HCT116 (cell line): Measurements from ENCODE around the gene ZC3H13. TPM values are rescaled to one million over a fixed set of nuclear protein-coding genes. Genes with fewer than 3 reads are reported as not detected.

ENCODE experiments used
- ATAC-seq: fragments of 200-7000 bp; cut with Tn5 transposase; 2 replicates; pipeline ENCODE4 v1.9.1; 2020; ENCODE audit warnings: mild to moderate bottlenecking, moderate library complexity
- BruUV-seq: library from RNA; stranded (reverse); fragments of 400-500 nt; replicated peaks from 2 replicates; lab custom pipeline; 2021; lab: Mats Ljungman, UMichigan
- CTCF ChIA-PET: fragments of 300-600 bp; sonication (Branson Sonifier 250); formaldehyde crosslinking; loops from one replicate; lab custom pipeline; 2021; ENCODE audit warnings: antibody characterized with exemption; lab: Charles Lee
- POLR2A ChIA-PET: fragments of 300-600, 350-600 bp; sonication (Branson Sonifier 250); formaldehyde crosslinking; loops from one replicate; lab custom pipeline; 2021; ENCODE audit warnings: antibody characterized with exemption; lab: Charles Lee
- RAD21 ChIA-PET, 2 experiments: fragments of 300-600 bp; sonication (Branson Sonifier 250); formaldehyde crosslinking; loops; one replicate each; lab custom pipeline; 2023; ENCODE audit warnings: low total read pairs in 2 of 2; ENCODE audit not compliant: uncharacterized antibody in 2 of 2, unreplicated experiment in 2 of 2, low non-redundant PET in 1 of 2; lab: Charles Lee
- DNase-seq: peaks from one replicate; pipeline ENCODE4 v3.0.0-alpha.2; 2010; ENCODE audit warnings: low read depth, low spot score
- H2AFZ ChIP-seq: fragments of 200-600 bp; shearing (Covaris generic), sonication (generic); 2 replicates; pipeline ENCODE4 v1.6.1; 2017; ENCODE audit warnings: low read depth, mixed run types, mixed read lengths, antibody characterized with exemption, low read length; ENCODE audit not compliant: poor library complexity, severe bottlenecking
- H3K27ac ChIP-seq: 2 replicates; pipeline ENCODE4 v1.5.1; 2012; ENCODE audit warnings: low read depth, low read length
- H3K27me3 ChIP-seq: fragments of 200-600 bp; sonication (generic); 2 replicates; pipeline ENCODE4 v1.6.1; 2016; ENCODE audit warnings: mixed run types, low read length, mixed read lengths; ENCODE audit not compliant: insufficient read depth
- H3K36me3 ChIP-seq, 2 experiments: fragments of 200-500 bp in 1 of 2; fragments of 200-600 bp in 1 of 2; sonication (Bioruptor generic) in 1 of 2; sonication (generic) in 1 of 2; 2 replicates each; pipeline versions ENCODE4 v1.5.1 to v1.6.1; 2014 to 2016; ENCODE audit warnings: low read length in 2 of 2, inconsistent platforms in 1 of 2, mixed read lengths in 1 of 2, mixed run types in 1 of 2; ENCODE audit not compliant: insufficient read depth in 2 of 2, control insufficient read depth in 1 of 2
- H3K4me1 ChIP-seq, 2 experiments: fragments of 200-600 bp in 1 of 2; sonication (generic) in 1 of 2; 2 replicates each; pipeline versions ENCODE4 v1.5.1 to v1.6.1; 2012 to 2017; ENCODE audit warnings: low read length in 2 of 2, inconsistent platforms in 1 of 2, mild to moderate bottlenecking in 1 of 2, mixed read lengths in 1 of 2, mixed run types in 1 of 2, moderate library complexity in 1 of 2; ENCODE audit not compliant: insufficient read depth in 2 of 2, control insufficient read depth in 1 of 2
- H3K4me2 ChIP-seq: fragments of 200-600 bp; sonication (generic); 2 replicates; pipeline ENCODE4 v1.6.1; 2017; ENCODE audit warnings: mixed run types, low read length, mixed read lengths
- H3K4me3 ChIP-seq, 2 experiments: fragments of 200-600 bp in 1 of 2; sonication (generic) in 1 of 2; replicated peaks in 1 of 2; 2 replicates each; pipeline ENCODE4 v1.5.1; 2011 to 2016; ENCODE audit warnings: low read length in 2 of 2, control low read depth in 1 of 2, low read depth in 1 of 2, mild to moderate bottlenecking in 1 of 2, mixed read lengths in 1 of 2, mixed run types in 1 of 2
- H3K79me2 ChIP-seq: fragments of 200-600 bp; sonication (generic); 2 replicates; pipeline ENCODE4 v1.6.1; 2017; ENCODE audit warnings: mild to moderate bottlenecking, mixed run types, low read length, moderate library complexity, mixed read lengths; ENCODE audit not compliant: insufficient read depth
- H3K9ac ChIP-seq: fragments of 200-600 bp; sonication (generic); 2 replicates; pipeline ENCODE4 v1.6.1; 2016; ENCODE audit warnings: low read length, mixed read lengths
- H3K9me2 ChIP-seq: fragments of 200-600 bp; sonication (generic), shearing (Covaris generic); 2 replicates; pipeline ENCODE4 v1.6.1; 2017; ENCODE audit warnings: mixed run types, mild to moderate bottlenecking, moderate library complexity; ENCODE audit not compliant: insufficient read depth
- H3K9me3 ChIP-seq, 2 experiments: fragments of 200-500 bp in 1 of 2; fragments of 200-600 bp in 1 of 2; sonication (Bioruptor generic) in 1 of 2; sonication (generic) in 1 of 2; 2 replicates each; pipeline ENCODE4 v1.6.1; 2014 to 2017; ENCODE audit warnings: low read length in 2 of 2, mixed read lengths in 2 of 2, inconsistent platforms in 1 of 2, low read depth in 1 of 2, mild to moderate bottlenecking in 1 of 2, mixed run types in 1 of 2, moderate library complexity in 1 of 2; ENCODE audit not compliant: control insufficient read depth in 1 of 2, insufficient read depth in 1 of 2
- H4K20me1 ChIP-seq: fragments of 200-600 bp; sonication (generic), shearing (Covaris generic); 2 replicates; pipeline ENCODE4 v1.6.1; 2017; ENCODE audit warnings: mixed run types, mild to moderate bottlenecking, moderate library complexity; ENCODE audit not compliant: insufficient read depth
- CBX3 ChIP-seq: IDR thresholded peaks from 2 replicates; pipeline ENCODE4 v1.6.1; 2012; ENCODE audit warnings: low read depth
- CEBPB ChIP-seq: IDR thresholded peaks from 2 replicates; pipeline ENCODE4 v1.6.1; 2012; ENCODE audit warnings: low read depth
- CTCF ChIP-seq, 3 experiments: fragments of 200-600 bp in 1 of 3; sonication (generic) in 1 of 3; IDR thresholded peaks in 2 of 3; conservative IDR thresholded peaks in 1 of 3; 2 replicates each; pipeline ENCODE4 v1.5.1; 2012 to 2017; ENCODE audit warnings: low read depth in 2 of 3, low read length in 2 of 3, antibody characterized with exemption in 1 of 3, borderline replicate concordance in 1 of 3, control low read depth in 1 of 3, mild to moderate bottlenecking in 1 of 3, mixed read lengths in 1 of 3, mixed run types in 1 of 3, moderate library complexity in 1 of 3; ENCODE audit not compliant: insufficient read depth in 1 of 3
- EGR1 ChIP-seq: IDR thresholded peaks from 2 replicates; pipeline ENCODE4 v1.6.1; 2012; ENCODE audit warnings: low read depth
- ELF1 ChIP-seq: IDR thresholded peaks from 2 replicates; pipeline ENCODE4 v1.6.1; 2012; ENCODE audit warnings: low read depth, borderline replicate concordance
- EZH2 ChIP-seq: fragments of 200-600 bp; sonication (generic); IDR thresholded peaks from 2 replicates; pipeline ENCODE4 v1.6.1; 2017; ENCODE audit warnings: antibody characterized with exemption, mixed run types
- FOSL1 ChIP-seq: IDR thresholded peaks from 2 replicates; pipeline ENCODE4 v1.6.1; 2012; ENCODE audit warnings: low read depth
- MAX ChIP-seq: IDR thresholded peaks from 2 replicates; pipeline ENCODE4 v1.6.1; 2012
- POLR2A ChIP-seq: IDR thresholded peaks from 2 replicates; pipeline ENCODE4 v1.7.0; 2011; ENCODE audit warnings: borderline replicate concordance; ENCODE audit not compliant: insufficient read depth, insufficient read length; ENCODE audit errors: extremely low read depth
- POLR2AphosphoS5 ChIP-seq: IDR thresholded peaks from 2 replicates; pipeline ENCODE4 v1.6.1; 2011; ENCODE audit warnings: mild to moderate bottlenecking, low read depth, low read length, moderate library complexity
- SIN3A ChIP-seq: IDR thresholded peaks from 2 replicates; pipeline ENCODE4 v1.6.1; 2012; ENCODE audit warnings: low read depth
- SP1 ChIP-seq: IDR thresholded peaks from 2 replicates; pipeline ENCODE4 v1.6.1; 2012; ENCODE audit warnings: low read depth
- SRF ChIP-seq: IDR thresholded peaks from 2 replicates; pipeline ENCODE4 v1.6.1; 2012; ENCODE audit warnings: low read depth
- TCF7L2 ChIP-seq: IDR thresholded peaks from 2 replicates; pipeline ENCODE4 v1.7.0; 2011; ENCODE audit warnings: borderline replicate concordance, inconsistent platforms; ENCODE audit not compliant: insufficient read depth, insufficient read length; ENCODE audit errors: extremely low read depth
- YY1 ChIP-seq: IDR thresholded peaks from 2 replicates; pipeline ENCODE4 v1.6.1; 2011; ENCODE audit warnings: low read length, low read depth, moderate library complexity, mild to moderate bottlenecking; ENCODE audit not compliant: insufficient replicate concordance; ENCODE audit errors: extremely low read depth
- ZBTB33 ChIP-seq: IDR thresholded peaks from 2 replicates; pipeline ENCODE4 v1.6.1; 2011; ENCODE audit warnings: mild to moderate bottlenecking, low read length, moderate library complexity; ENCODE audit not compliant: insufficient replicate concordance; ENCODE audit errors: extremely low read depth
- ZFX ChIP-seq: fragments of 450-650 bp; IDR thresholded peaks from 2 replicates; pipeline ENCODE4 v1.6.1; 2017
- ZNF274 ChIP-seq: fragments of 200-500 bp; sonication (Bioruptor generic); IDR thresholded peaks from 2 replicates; pipeline ENCODE4 v1.6.1; 2014; ENCODE audit warnings: mild to moderate bottlenecking, low read depth, low read length, inconsistent platforms
- intact Hi-C: fragments of 100-400 bp; cut with micrococcal nuclease; formaldehyde crosslinking; loops from 2 replicates; pipeline ENCODE4 v1.10.0; 2022
- total RNA-seq: library from RNA; stranded (reverse); gene quantifications from one replicate; pipeline ENCODE4 v1.2.1, GENCODE V29; 2021; ENCODE audit not compliant: unreplicated experiment

The ZC3H13 gene
- total RNA-seq, 1 experiment from 2014 or later, result 37.9 TPM

GRCh38 chr13:45994752-45995151 lies 57.8 kb downstream of the ZC3H13 start:
- TF ChIP-seq ZNF274 (no peak), ELF1 (no peak), SRF (no peak), CBX3 (no peak), SP1 (no peak), POLR2A (no peak), SIN3A (no peak), POLR2AphosphoS5 (no peak), MAX (no peak), EZH2 (no peak)
- intact Hi-C loops, result no loop called here
- Histone ChIP-seq H3K9ac (no peak overlapping the region), H3K4me1 (no peaks in the 10 kb centered on the region), H3K27me3 (no peaks in the 10 kb centered on the region), H3K79me2 (0 out of 2 replicates have a peak, but pooled peaks cover 4% of the 10 kb centered on the region), H2AFZ (no peak overlapping the region), H3K4me3 (no peak overlapping the region), H4K20me1 (peaks cover 3% of the 10 kb centered on the region; the same call in 1 of the 2 replicates), H3K9me2 (no peaks in the 10 kb centered on the region), H3K4me2 (no peak overlapping the region), H3K9me3 (no peaks in the 10 kb centered on the region), H3K36me3 (peaks cover 2 to 4% of the 10 kb centered on the region in 2 experiments; a peak in 1 of 4 replicates), H3K27ac (no peak overlapping the region)
- POLR2A ChIA-PET, result no interaction called here
- ATAC-seq (no peak), DNase-seq (no peak)
- CTCF ChIA-PET, result no interaction called here
- no TSS peak for BruUV-seq
- RAD21 ChIA-PET, result no interaction called here

GRCh38 chr13:45989607-45990006 lies 62.9 kb downstream of the ZC3H13 start:
- H3K36me3 ChIP-seq, result peaks cover 0 to 9% of the 10 kb centered on the region in 2 experiments; a peak in 3 of 4 replicates
- H2AFZ ChIP-seq, result no peak overlapping the region
- intact Hi-C loops, result no loop called here
- no TSS peak for BruUV-seq
- no peak overlapping the region for H3K27ac ChIP-seq
- CTCF ChIA-PET, result no interaction called here
- no peak for ATAC-seq
- RAD21 ChIA-PET, result no interaction called here
- H3K9me2 ChIP-seq, result no peaks in the 10 kb centered on the region
- peaks cover 4% of the 10 kb centered on the region; the same call in 1 of the 2 replicates for H3K79me2 ChIP-seq
- H3K4me1 ChIP-seq, result no peaks in the 10 kb centered on the region
- DNase-seq, result no peak
- H4K20me1 ChIP-seq, result no peaks in the 10 kb centered on the region
- POLR2A ChIA-PET, result no interaction called here
- no peak overlapping the region for H3K4me2 ChIP-seq
- H3K27me3 ChIP-seq, result no peaks in the 10 kb centered on the region
- H3K9me3 ChIP-seq, result no peaks in the 10 kb centered on the region
- H3K9ac ChIP-seq, result no peak overlapping the region
- no peak overlapping the region for H3K4me3 ChIP-seq
- TF ChIP-seq SP1, result no peak
- TF ChIP-seq FOSL1, result no peak
- no peak for TF ChIP-seq EGR1
- TF ChIP-seq TCF7L2, result no peak
- no peak for TF ChIP-seq CTCF (IDR thresholded peaks at IDR 0.05 in 2 of 3, conservative IDR thresholded peaks at IDR 0.05 in 1 of 3; ENCODE audit: borderline replicate concordance in 1 of 3, insufficient read depth in 1 of 3, low read depth in 2 of 3, low read length in 2 of 3)
- no peak for TF ChIP-seq POLR2AphosphoS5
- TF ChIP-seq ZFX, result no peak
- TF ChIP-seq EZH2, result no peak
- TF ChIP-seq ZNF274, result no peak
- no peak for TF ChIP-seq CEBPB
- TF ChIP-seq ELF1, result no peak
- no peak for TF ChIP-seq YY1
- TF ChIP-seq CBX3, result no peak
- TF ChIP-seq ZBTB33, result no peak
